Ascending aorta (tissue), 2 donors: ENCODE data around the gene PTPRA. TPM values are rescaled to one million over a fixed set of nuclear protein-coding genes. Genes with fewer than 3 reads are reported as not detected.

Source experiments
- DNase-seq, 2 donors: peaks; one replicate each; pipeline ENCODE4 v3.0.0-alpha.2; 2019; ENCODE audit warnings: low spot score in 2 of 2
- H3K27ac ChIP-seq, 2 donors: fragments of 200-600 bp; sonication (generic); one replicate each; pipeline ENCODE4 v1.5.1; 2016 to 2017; ENCODE audit warnings: mild to moderate bottlenecking in 1 of 2
- H3K27me3 ChIP-seq: fragments of 200-600 bp; sonication (generic); one replicate; pipeline ENCODE4 v1.5.1; 2017
- H3K36me3 ChIP-seq, 2 donors: fragments of 200-600 bp; sonication (generic); one replicate each; pipeline ENCODE4 v1.5.1; 2016
- H3K4me1 ChIP-seq, 2 donors: fragments of 200-600 bp; sonication (generic); one replicate each; pipeline ENCODE4 v1.5.1; 2016 to 2017; ENCODE audit warnings: mild to moderate bottlenecking in 1 of 2
- H3K4me3 ChIP-seq, 2 donors: fragments of 200-600 bp; sonication (generic); one replicate each; pipeline ENCODE4 v1.5.1; 2016 to 2017; ENCODE audit warnings: mild to moderate bottlenecking in 1 of 2
- H3K9me3 ChIP-seq, 2 donors: fragments of 200-600 bp; sonication (generic); one replicate each; pipeline ENCODE4 v1.5.1; 2016
- CTCF ChIP-seq, 3 experiments: fragments of 200-600 bp in 2 of 3; fragments of 450-650 bp in 1 of 3; sonication (generic) in 2 of 3; IDR thresholded peaks; one replicate each; pipeline ENCODE4 v1.5.1; 2016 to 2019; ENCODE audit warnings: antibody characterized with exemption in 3 of 3, mild to moderate bottlenecking in 1 of 3, moderate library complexity in 1 of 3
- intact Hi-C: fragments of 100-400 bp; cut with DNase I; formaldehyde crosslinking; loops from one replicate; pipeline ENCODE4 v1.15.1; 2023
- total RNA-seq: library from RNA; depleted of rRNA; stranded (reverse); fragments of >200 nt; gene quantifications from one replicate; pipeline ENCODE4 v1.1.0, GENCODE V29; 2016

Gene PTPRA
- total RNA-seq, 1 donor from 2014 or later = 24.2 TPM

DNA sequence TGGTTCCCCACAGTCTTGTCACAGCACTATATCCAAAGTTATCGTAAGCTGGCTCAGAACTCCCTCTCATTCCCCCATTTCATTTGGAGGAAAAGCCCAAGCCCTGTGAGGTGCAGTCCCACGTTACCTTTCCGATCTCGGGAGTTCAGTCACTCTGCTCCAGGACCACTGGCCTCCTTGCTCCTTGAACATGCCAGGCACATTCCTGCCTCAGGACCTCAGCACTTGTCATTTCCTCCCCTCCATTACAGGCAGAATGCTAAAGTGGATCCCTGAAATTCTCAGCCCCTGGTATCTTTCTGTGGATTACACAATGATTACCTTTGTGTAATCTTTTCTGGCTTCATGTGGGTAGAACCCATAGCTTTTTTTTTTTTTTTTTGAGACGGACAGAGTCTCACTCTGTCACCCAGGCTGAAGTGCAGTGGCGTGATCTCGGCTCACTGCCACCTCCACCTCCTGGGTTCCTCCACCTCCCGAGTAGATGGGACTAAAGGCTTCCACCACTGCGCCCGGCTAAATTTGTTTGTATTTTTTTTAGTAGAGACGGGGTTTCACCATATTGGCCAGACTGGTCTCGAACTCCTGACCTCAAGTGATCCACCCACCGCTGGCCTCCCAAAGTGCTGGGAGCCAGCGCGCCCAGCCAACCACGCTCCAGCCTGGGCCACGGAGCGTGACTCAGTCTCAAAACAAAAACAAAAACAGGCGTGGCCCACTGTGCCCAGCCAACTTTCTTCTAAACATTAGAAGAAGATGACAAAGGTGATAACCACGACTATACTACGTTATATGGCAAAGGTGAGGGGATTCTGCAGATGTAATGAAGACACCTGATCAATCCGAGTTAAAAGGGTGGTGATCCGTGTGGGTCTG, 194.1 kb downstream of the PTPRA start:
- intact Hi-C loops = no loop called here
- no peak for TF ChIP-seq CTCF (IDR thresholded peaks at IDR 0.05)
- no peak overlapping the region for H3K4me3 ChIP-seq
- no peak overlapping the region for H3K27ac ChIP-seq
- H3K9me3 ChIP-seq = no peaks in the 10 kb centered on the region
- no peaks in the 10 kb centered on the region for H3K36me3 ChIP-seq
- H3K27me3 ChIP-seq = no peaks in the 10 kb centered on the region
- no peak for DNase-seq
- H3K4me1 ChIP-seq = peaks cover 0 to 6% of the 10 kb centered on the region in 2 donors

- Histone ChIP-seq H3K27ac (no peak overlapping the region), H3K4me1 (peaks cover 0 to 6% of the 10 kb centered on the region in 2 donors), H3K27me3 (no peaks in the 10 kb centered on the region), H3K9me3 (no peaks in the 10 kb centered on the region), H3K36me3 (no peaks in the 10 kb centered on the region), H3K4me3 (no peak overlapping the region)
- intact Hi-C loops = no loop called here
- DNase-seq = no peak
- TF ChIP-seq CTCF (IDR thresholded peaks at IDR 0.05) = no peak
These were observed 194.8 kb downstream of the PTPRA start for GRCh38 chr20:3068075-3068474.

DNA sequence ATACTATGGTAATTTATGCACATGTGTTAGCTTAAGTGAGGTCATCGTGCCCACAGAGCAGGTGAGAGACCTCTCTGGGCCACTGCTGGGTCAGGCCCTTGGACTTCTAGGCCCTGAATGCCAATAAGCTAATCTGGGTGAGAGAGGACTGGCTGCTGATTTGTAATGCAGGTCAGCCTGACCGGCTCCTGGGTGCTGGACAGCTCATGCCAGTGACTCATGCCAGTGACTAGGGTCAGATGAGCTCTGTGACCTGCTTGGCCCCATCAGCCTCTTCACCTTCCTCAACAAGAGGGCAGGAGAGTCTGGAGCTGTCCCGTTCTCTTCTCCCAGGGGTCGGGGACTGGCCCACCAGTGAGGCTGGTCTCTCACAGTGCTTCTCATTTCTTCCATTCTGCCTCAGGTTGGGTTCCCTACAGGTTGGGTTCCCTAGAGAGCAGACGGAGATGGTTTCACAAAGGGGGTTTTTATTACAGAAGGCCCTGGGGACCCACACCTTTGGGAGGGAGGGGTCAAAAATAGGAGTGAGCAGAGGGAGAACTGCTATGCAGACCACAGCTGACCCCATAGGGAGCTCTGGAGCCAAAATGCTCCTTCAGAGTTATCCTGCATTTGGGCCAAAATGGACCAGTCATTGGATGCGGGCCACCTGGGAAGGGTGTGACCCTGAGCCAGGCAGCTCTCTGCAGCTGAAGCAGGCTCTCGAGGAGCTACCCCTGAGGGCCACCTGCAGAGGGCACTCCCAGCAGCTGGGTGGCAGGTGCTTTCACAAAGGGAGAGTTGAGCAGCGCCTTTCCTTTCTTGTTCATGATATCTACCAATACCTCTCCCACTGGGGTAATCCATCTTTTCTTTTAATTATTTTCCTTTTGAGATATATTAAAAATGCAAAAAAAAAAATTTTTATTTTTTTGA, 196.0 kb downstream of the PTPRA start:
- Histone ChIP-seq H3K4me1 (peaks cover 0 to 6% of the 10 kb centered on the region in 2 donors), H3K27ac (no peak overlapping the region), H3K27me3 (no peaks in the 10 kb centered on the region), H3K36me3 (no peaks in the 10 kb centered on the region), H3K9me3 (no peaks in the 10 kb centered on the region), H3K4me3 (no peak overlapping the region)
- intact Hi-C loops = no loop called here
- no peak for TF ChIP-seq CTCF (IDR thresholded peaks at IDR 0.05)
- no peak for DNase-seq

DNA sequence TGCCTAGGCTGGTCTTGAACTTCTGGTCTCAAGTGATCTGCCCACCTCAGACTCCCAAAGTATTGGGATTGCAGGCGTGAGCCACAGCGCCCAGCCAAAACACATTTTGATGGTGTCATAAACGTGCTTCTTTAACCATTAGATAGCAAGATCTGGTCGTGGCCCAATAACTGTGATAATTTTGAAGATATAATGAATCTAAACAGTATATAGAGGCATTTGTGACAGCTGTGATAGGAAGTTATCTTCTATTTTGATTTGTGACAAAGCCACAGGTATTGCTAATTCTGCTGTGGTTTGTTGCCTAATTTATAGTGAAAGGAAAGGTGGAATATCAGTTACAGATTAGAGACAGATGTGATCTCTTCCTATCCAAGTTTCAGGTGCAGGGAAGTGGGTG, 197.4 kb downstream of the PTPRA start:
- intact Hi-C loops = no loop called here
- no peak for TF ChIP-seq CTCF (IDR thresholded peaks at IDR 0.05)
- H3K4me1 ChIP-seq = peaks cover 0 to 6% of the 10 kb centered on the region in 2 donors
- H3K27ac ChIP-seq = no peak overlapping the region
- no peak for DNase-seq
- H3K27me3 ChIP-seq = no peaks in the 10 kb centered on the region
- H3K36me3 ChIP-seq = no peaks in the 10 kb centered on the region
- H3K9me3 ChIP-seq = no peaks in the 10 kb centered on the region
- no peak overlapping the region for H3K4me3 ChIP-seq

- H3K27me3 ChIP-seq = no peaks in the 10 kb centered on the region
- no peak for TF ChIP-seq CTCF (IDR thresholded peaks at IDR 0.05)
- H3K4me1 ChIP-seq = peaks cover 0 to 6% of the 10 kb centered on the region in 2 donors
- H3K27ac ChIP-seq = no peak overlapping the region
- DNase-seq = no peak
- H3K9me3 ChIP-seq = no peaks in the 10 kb centered on the region
- H3K4me3 ChIP-seq = peak overlapping the region in 1 of 2 donors; percentile 62
- intact Hi-C loops = no loop called here
- no peaks in the 10 kb centered on the region for H3K36me3 ChIP-seq
These were observed 198.0 kb downstream of the PTPRA start for GRCh38 chr20:3071266-3071609.
